Mucosa of stomach (tissue), 1 donor: ENCODE measurements around the gene PSAP.

Experiments used
- H3K27me3 ChIP-seq: one replicate; pipeline ENCODE4 v1.7.0; 2013; ENCODE audit warnings: mild to moderate bottlenecking, low read length; ENCODE audit not compliant: control insufficient read depth, insufficient read depth
- H3K36me3 ChIP-seq: one replicate; pipeline ENCODE4 v1.7.0; 2013; ENCODE audit warnings: low read length; ENCODE audit not compliant: control insufficient read depth, insufficient read depth
- H3K4me1 ChIP-seq: one replicate; pipeline ENCODE4 v1.7.0; 2013; ENCODE audit warnings: mild to moderate bottlenecking, low read length; ENCODE audit not compliant: control insufficient read depth, insufficient read depth
- H3K4me3 ChIP-seq: one replicate; pipeline ENCODE4 v1.7.0; 2013; ENCODE audit warnings: low read length
- H3K9ac ChIP-seq: one replicate; pipeline ENCODE4 v1.7.0; 2013; ENCODE audit warnings: mild to moderate bottlenecking, low read length, moderate library complexity
- H3K9me3 ChIP-seq: one replicate; pipeline ENCODE4 v1.7.0; 2013; ENCODE audit warnings: mild to moderate bottlenecking, low read length, moderate library complexity; ENCODE audit not compliant: control insufficient read depth
- donor health status: Pancreatic carcinoma.

PSAP gene

GRCh38 chr10:71816936-71817618, 34.0 kb downstream of the PSAP start:
- H3K9me3 ChIP-seq, result no peaks in the 10 kb centered on the region
- peaks cover 8% of the 10 kb centered on the region for H3K4me1 ChIP-seq
- peaks cover 13% of the 10 kb centered on the region for H3K36me3 ChIP-seq
- no peak overlapping the region for H3K4me3 ChIP-seq
- H3K27me3 ChIP-seq, result no peaks in the 10 kb centered on the region
- H3K9ac ChIP-seq, result no peak overlapping the region

GRCh38 chr10:71816421-71816851, 34.6 kb downstream of the PSAP start:
- peaks cover 13% of the 10 kb centered on the region for H3K36me3 ChIP-seq
- peaks cover 11% of the 10 kb centered on the region for H3K4me1 ChIP-seq
- no peak overlapping the region for H3K9ac ChIP-seq
- no peak overlapping the region for H3K4me3 ChIP-seq
- no peaks in the 10 kb centered on the region for H3K9me3 ChIP-seq
- no peaks in the 10 kb centered on the region for H3K27me3 ChIP-seq

GRCh38 chr10:71815515-71816130, 35.4 kb downstream of the PSAP start:
- peaks cover 11% of the 10 kb centered on the region for H3K4me1 ChIP-seq
- H3K36me3 ChIP-seq, result peaks cover 13% of the 10 kb centered on the region
- H3K27me3 ChIP-seq, result no peaks in the 10 kb centered on the region
- no peak overlapping the region for H3K4me3 ChIP-seq
- H3K9ac ChIP-seq, result no peak overlapping the region
- no peaks in the 10 kb centered on the region for H3K9me3 ChIP-seq

- H3K36me3 ChIP-seq, result peaks cover 13% of the 10 kb centered on the region
- H3K4me1 ChIP-seq, result peaks cover 11% of the 10 kb centered on the region
Measured at GRCh38 chr10:71814922-71815411, 36.1 kb downstream of the PSAP start.

GRCh38 chr10:71812913-71813590, 38.0 kb downstream of the PSAP start:
- H3K9me3 ChIP-seq, result no peaks in the 10 kb centered on the region
- no peaks in the 10 kb centered on the region for H3K27me3 ChIP-seq
- peaks cover 11% of the 10 kb centered on the region for H3K4me1 ChIP-seq
- H3K4me3 ChIP-seq, result no peak overlapping the region
- H3K9ac ChIP-seq, result no peak overlapping the region
- no peaks in the 10 kb centered on the region for H3K36me3 ChIP-seq

More at GRCh38 chr10:71814922-71815411, 36.1 kb downstream of the PSAP start:
- Histone ChIP-seq H3K27me3 (no peaks in the 10 kb centered on the region), H3K9me3 (no peaks in the 10 kb centered on the region), H3K9ac (no peak overlapping the region), H3K4me3 (no peak overlapping the region)

- H3K4me1 ChIP-seq, result peaks cover 13% of the 10 kb centered on the region
- no peaks in the 10 kb centered on the region for H3K9me3 ChIP-seq
- no peak overlapping the region for H3K9ac ChIP-seq
- H3K27me3 ChIP-seq, result no peaks in the 10 kb centered on the region
- no peak overlapping the region for H3K4me3 ChIP-seq
- H3K36me3 ChIP-seq, result no peaks in the 10 kb centered on the region
Measured at GRCh38 chr10:71812016-71812912, 38.8 kb downstream of the PSAP start.

- Histone ChIP-seq H3K9ac (no peak overlapping the region), H3K36me3 (no peaks in the 10 kb centered on the region), H3K4me3 (no peak overlapping the region), H3K4me1 (peaks cover 22% of the 10 kb centered on the region), H3K9me3 (no peaks in the 10 kb centered on the region), H3K27me3 (no peaks in the 10 kb centered on the region)
Measured at GRCh38 chr10:71811351-71811750, 39.7 kb downstream of the PSAP start.

- H3K4me1 ChIP-seq, result peaks cover 26% of the 10 kb centered on the region
- H3K27me3 ChIP-seq, result no peaks in the 10 kb centered on the region
- no peaks in the 10 kb centered on the region for H3K36me3 ChIP-seq
- no peaks in the 10 kb centered on the region for H3K9me3 ChIP-seq
- no peak overlapping the region for H3K4me3 ChIP-seq
- H3K9ac ChIP-seq, result no peak overlapping the region
Measured at GRCh38 chr10:71810048-71810750, 40.9 kb downstream of the PSAP start.

- Histone ChIP-seq H3K9ac (no peak overlapping the region), H3K27me3 (no peaks in the 10 kb centered on the region), H3K9me3 (no peaks in the 10 kb centered on the region), H3K36me3 (no peaks in the 10 kb centered on the region), H3K4me1 (peaks cover 26% of the 10 kb centered on the region), H3K4me3 (no peak overlapping the region)
Measured at GRCh38 chr10:71809628-71810027, 41.4 kb downstream of the PSAP start.

GRCh38 chr10:71807557-71808510, 43.2 kb downstream of the PSAP start:
- Histone ChIP-seq H3K4me1 (peaks cover 25% of the 10 kb centered on the region), H3K27me3 (no peaks in the 10 kb centered on the region), H3K9me3 (no peaks in the 10 kb centered on the region), H3K36me3 (no peaks in the 10 kb centered on the region), H3K9ac (no peak overlapping the region), H3K4me3 (no peak overlapping the region)
